Measurements from ENCODE around the gene BHLHE40.

Gene BHLHE40

DNA sequence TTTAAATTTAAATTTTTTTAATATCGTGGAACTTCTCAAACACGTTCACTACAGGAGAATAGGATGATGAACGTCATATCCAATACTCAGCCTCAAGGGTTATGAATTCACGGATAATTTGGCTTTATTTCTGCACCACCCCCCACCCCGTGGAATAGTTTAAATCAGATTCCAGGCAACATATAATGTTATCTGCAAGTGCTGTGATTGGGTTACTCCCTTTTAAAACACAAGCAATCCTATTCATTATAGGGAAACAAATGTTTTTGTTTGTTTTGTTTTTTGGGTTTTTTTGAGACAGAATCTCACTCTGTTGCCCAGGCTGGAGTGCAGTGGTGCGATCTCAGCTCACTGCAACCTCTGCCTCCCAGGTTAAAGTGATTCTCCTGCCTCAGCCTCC, 30.9 kb downstream of the BHLHE40 start:
- Histone ChIP-seq H3K36me3 (ENCODE audit: control insufficient read depth in 2 of 2, insufficient read depth in 2 of 2, low read length in 2 of 2) (no peaks in the 10 kb centered on the region), H3K27me3 (ENCODE audit: control insufficient read depth in 2 of 2, insufficient read depth in 2 of 2, low read length in 2 of 2) (no peaks in the 10 kb centered on the region), H3K9me3 (ENCODE audit: control insufficient read depth in 2 of 2, low read length in 2 of 2) (no peaks in the 10 kb centered on the region), H3K4me3 (ENCODE audit: low read length in 2 of 2) (no peak overlapping the region), H3K27ac (ENCODE audit: low read depth in 2 of 2, low read length in 2 of 2) (no peak overlapping the region), H3K9ac (ENCODE audit: low read depth in 1 of 2, low read length in 2 of 2) (no peak overlapping the region), H3K4me1 (ENCODE audit: control insufficient read depth in 2 of 2, insufficient read depth in 2 of 2, low read length in 2 of 2) (peaks cover 31 to 38% of the 10 kb centered on the region in 2 donors)

DNA sequence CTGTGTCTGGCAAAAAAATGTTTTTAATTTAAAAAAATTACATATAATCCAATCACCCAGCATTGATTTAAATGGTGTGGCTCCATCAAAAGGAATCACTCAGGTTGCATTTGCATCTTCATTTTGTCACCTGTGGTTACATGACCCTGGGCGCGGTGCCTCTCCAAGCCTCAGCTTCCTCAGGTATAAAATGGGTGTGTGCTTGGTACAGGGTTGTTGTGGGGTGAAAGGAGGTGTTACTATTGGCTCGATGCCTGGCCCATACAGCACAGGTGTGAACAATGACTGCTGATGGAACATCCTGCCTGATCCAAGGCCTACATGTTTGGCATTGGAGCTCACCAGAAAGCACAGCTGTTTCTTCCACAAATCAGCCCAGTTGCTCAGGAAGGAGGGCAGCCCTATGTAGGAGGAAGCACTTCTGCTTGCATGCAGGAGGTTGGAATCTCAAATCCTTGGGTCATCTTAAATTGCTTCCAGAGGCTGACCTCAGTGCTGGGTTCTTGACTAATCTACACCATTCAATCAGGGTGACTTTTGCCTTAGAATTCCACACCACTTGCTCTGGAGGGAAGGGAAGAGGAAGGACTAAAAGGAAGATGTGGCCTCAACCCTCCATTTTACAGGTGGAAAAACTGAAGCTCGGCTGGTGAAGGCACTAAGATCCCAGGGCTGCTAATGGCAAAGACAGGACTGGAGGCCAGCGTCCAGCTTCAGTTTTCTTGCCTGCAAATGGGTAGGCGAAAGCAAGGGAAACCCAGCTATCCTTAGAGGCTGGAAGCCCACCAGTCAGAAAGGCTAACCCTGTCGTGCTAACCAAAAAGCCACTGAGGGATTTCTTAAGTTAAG, 31.7 kb downstream of the BHLHE40 start:
- Histone ChIP-seq H3K27ac (ENCODE audit: low read depth in 2 of 2, low read length in 2 of 2) (peak overlapping the region; percentile 30 to 62), H3K9ac (ENCODE audit: low read depth in 1 of 2, low read length in 2 of 2) (no peak overlapping the region), H3K27me3 (ENCODE audit: control insufficient read depth in 2 of 2, insufficient read depth in 2 of 2, low read length in 2 of 2) (no peaks in the 10 kb centered on the region), H3K4me3 (ENCODE audit: low read length in 2 of 2) (peak overlapping the region in 1 of 2 donors; percentile 28), H3K4me1 (ENCODE audit: control insufficient read depth in 2 of 2, insufficient read depth in 2 of 2, low read length in 2 of 2) (peaks cover 31 to 42% of the 10 kb centered on the region in 2 donors), H3K9me3 (ENCODE audit: control insufficient read depth in 2 of 2, low read length in 2 of 2) (no peaks in the 10 kb centered on the region), H3K36me3 (ENCODE audit: control insufficient read depth in 2 of 2, insufficient read depth in 2 of 2, low read length in 2 of 2) (no peaks in the 10 kb centered on the region)

DNA sequence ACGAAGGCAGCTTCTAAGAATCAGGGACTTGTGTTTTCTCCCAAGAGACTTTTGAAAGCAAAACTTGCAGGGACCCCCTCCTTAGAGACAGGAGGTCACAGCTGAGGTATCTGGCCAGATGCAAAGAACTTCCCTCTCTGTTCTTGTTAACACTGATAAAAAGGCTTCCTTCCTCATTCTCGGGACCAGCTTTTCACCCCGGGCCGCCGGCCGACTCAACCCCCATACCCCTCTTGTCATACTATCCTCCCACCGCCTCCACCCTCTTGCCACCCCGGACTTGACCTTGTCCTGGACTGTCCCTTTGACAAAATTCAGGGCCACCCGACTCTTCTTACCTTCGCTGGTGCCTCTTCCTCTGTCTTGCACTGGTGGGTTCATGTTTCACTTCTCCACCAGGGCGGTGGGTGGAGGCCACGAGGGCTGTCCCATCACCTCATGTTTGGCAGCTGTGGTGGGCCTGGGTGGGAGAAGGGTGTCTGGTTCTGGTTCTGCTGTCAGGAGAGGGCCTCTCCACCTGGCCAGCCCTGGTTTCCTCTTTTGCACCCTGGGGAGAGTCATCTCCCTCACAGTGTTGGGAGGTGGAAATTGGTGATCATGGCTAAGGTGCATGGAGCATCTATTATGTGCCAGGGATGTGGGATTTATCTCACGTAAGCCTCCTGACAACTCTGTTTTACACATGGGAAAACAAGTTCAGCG, 32.5 kb downstream of the BHLHE40 start:
- peak overlapping the region in 1 of 2 donors; percentile 28 for H3K4me3 ChIP-seq (ENCODE audit: low read length in 2 of 2)
- H3K4me1 ChIP-seq (ENCODE audit: control insufficient read depth in 2 of 2, insufficient read depth in 2 of 2, low read length in 2 of 2), result peaks cover 35 to 49% of the 10 kb centered on the region in 2 donors
- no peaks in the 10 kb centered on the region for H3K9me3 ChIP-seq (ENCODE audit: control insufficient read depth in 2 of 2, low read length in 2 of 2)
- no peaks in the 10 kb centered on the region for H3K36me3 ChIP-seq (ENCODE audit: control insufficient read depth in 2 of 2, insufficient read depth in 2 of 2, low read length in 2 of 2)
- peak overlapping the region; percentile 30 to 79 for H3K27ac ChIP-seq (ENCODE audit: low read depth in 2 of 2, low read length in 2 of 2)
- peak overlapping the region in 1 of 2 donors; percentile 12 for H3K9ac ChIP-seq (ENCODE audit: low read depth in 1 of 2, low read length in 2 of 2)
- no peaks in the 10 kb centered on the region for H3K27me3 ChIP-seq (ENCODE audit: control insufficient read depth in 2 of 2, insufficient read depth in 2 of 2, low read length in 2 of 2)

DNA sequence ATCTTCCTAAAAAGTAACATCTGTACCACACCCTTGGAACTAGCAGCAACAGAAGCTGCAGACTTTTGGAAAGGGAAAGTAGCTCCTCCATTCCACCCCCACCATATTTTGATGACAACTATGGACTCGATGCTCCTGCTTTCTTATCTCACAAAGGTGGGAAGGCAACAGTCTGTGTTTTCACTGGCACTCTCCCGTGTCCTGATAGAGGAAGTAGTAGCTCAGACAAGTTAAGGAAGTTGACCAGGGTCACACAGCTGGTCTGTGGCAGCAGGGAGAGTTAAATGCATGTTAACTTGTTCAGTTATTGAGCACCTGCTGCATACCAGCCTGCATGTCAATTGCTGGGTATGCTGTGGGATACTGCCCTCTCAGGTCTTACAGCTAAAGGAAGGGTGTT, 33.1 kb downstream of the BHLHE40 start:
- Histone ChIP-seq H3K9ac (ENCODE audit: low read depth in 1 of 2, low read length in 2 of 2) (no peak overlapping the region), H3K27ac (ENCODE audit: low read depth in 2 of 2, low read length in 2 of 2) (peak overlapping the region; percentile 75 to 79), H3K36me3 (ENCODE audit: control insufficient read depth in 2 of 2, insufficient read depth in 2 of 2, low read length in 2 of 2) (no peaks in the 10 kb centered on the region), H3K9me3 (ENCODE audit: control insufficient read depth in 2 of 2, low read length in 2 of 2) (no peaks in the 10 kb centered on the region), H3K4me3 (ENCODE audit: low read length in 2 of 2) (no peak overlapping the region), H3K27me3 (ENCODE audit: control insufficient read depth in 2 of 2, insufficient read depth in 2 of 2, low read length in 2 of 2) (no peaks in the 10 kb centered on the region), H3K4me1 (ENCODE audit: control insufficient read depth in 2 of 2, insufficient read depth in 2 of 2, low read length in 2 of 2) (peaks cover 37 to 55% of the 10 kb centered on the region in 2 donors)

DNA sequence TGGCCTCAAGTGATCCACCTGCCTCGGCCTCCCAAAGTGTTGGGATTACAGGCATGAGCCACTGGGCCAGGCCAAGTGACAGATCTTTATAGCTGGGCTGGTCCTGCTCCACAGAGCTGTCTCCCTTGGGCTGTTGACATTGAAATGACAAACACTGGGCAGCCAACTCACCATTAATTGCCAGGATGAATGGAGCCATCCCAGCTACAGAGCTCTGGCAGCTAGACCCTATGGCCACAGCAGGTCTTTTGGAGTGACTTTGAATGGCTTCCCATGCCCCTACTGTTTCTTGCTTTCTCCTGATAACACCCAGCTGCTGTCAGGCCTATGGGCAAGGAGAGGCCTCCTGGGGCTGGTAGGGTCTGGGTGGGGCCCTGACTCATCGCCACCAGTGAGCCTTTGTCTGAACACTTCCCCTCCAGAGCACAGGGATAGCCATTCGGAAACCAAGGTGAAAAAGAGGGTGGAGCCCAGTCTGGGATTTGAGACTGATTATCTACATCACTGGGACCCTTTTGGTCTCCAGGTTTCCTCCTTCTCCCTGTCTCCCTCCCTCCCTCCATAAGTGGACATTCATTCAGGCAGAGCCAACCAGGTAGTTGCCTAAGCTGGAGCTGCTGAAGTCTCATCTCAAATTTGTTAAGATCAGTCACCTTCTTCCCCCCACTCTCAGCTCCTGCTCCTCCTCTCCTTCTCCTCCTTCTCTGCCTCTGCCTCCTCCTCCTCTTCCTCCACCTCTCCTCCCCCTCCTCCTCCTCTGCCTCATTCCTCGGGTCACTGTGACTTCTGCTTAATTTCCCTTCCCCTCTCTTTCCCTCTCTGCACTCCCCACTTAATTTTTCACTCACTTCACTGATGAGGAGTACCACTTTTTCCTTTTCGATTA, 34.0 kb downstream of the BHLHE40 start:
- no peak overlapping the region for H3K9ac ChIP-seq (ENCODE audit: low read depth in 1 of 2, low read length in 2 of 2)
- no peak overlapping the region for H3K4me3 ChIP-seq (ENCODE audit: low read length in 2 of 2)
- H3K4me1 ChIP-seq (ENCODE audit: control insufficient read depth in 2 of 2, insufficient read depth in 2 of 2, low read length in 2 of 2), result peaks cover 45 to 64% of the 10 kb centered on the region in 2 donors
- H3K27ac ChIP-seq (ENCODE audit: low read depth in 2 of 2, low read length in 2 of 2), result peak overlapping the region; percentile 67 to 75
- H3K9me3 ChIP-seq (ENCODE audit: control insufficient read depth in 2 of 2, low read length in 2 of 2), result no peaks in the 10 kb centered on the region
- no peaks in the 10 kb centered on the region for H3K36me3 ChIP-seq (ENCODE audit: control insufficient read depth in 2 of 2, insufficient read depth in 2 of 2, low read length in 2 of 2)
- no peaks in the 10 kb centered on the region for H3K27me3 ChIP-seq (ENCODE audit: control insufficient read depth in 2 of 2, insufficient read depth in 2 of 2, low read length in 2 of 2)

DNA sequence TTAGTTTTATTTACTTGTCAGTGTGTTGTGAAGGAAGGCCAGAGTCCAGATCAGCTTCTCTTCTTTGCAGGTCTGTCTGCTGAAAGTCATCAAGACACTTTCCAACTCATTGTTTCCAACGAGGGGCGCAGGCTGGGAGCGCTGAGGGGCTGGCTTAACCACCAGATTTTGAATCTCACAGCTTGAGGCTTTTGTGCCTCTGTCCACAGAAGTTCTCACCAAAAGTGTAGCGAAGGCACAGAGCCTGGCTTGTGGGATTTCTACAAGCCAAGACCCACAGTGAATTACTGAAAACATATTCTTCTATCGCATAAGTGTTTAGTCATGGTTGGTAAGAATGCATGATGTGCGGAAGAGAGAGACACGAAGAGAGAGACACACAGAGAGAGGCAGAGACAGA, 35.2 kb downstream of the BHLHE40 start:
- H3K27ac ChIP-seq (ENCODE audit: low read depth in 2 of 2, low read length in 2 of 2), result peak overlapping the region in 1 of 2 donors; percentile 38
- H3K9me3 ChIP-seq (ENCODE audit: control insufficient read depth in 2 of 2, low read length in 2 of 2), result no peaks in the 10 kb centered on the region
- peaks cover 53 to 74% of the 10 kb centered on the region in 2 donors for H3K4me1 ChIP-seq (ENCODE audit: control insufficient read depth in 2 of 2, insufficient read depth in 2 of 2, low read length in 2 of 2)
- H3K36me3 ChIP-seq (ENCODE audit: control insufficient read depth in 2 of 2, insufficient read depth in 2 of 2, low read length in 2 of 2), result no peaks in the 10 kb centered on the region
- no peak overlapping the region for H3K4me3 ChIP-seq (ENCODE audit: low read length in 2 of 2)
- H3K27me3 ChIP-seq (ENCODE audit: control insufficient read depth in 2 of 2, insufficient read depth in 2 of 2, low read length in 2 of 2), result no peaks in the 10 kb centered on the region
- no peak overlapping the region for H3K9ac ChIP-seq (ENCODE audit: low read depth in 1 of 2, low read length in 2 of 2)

DNA sequence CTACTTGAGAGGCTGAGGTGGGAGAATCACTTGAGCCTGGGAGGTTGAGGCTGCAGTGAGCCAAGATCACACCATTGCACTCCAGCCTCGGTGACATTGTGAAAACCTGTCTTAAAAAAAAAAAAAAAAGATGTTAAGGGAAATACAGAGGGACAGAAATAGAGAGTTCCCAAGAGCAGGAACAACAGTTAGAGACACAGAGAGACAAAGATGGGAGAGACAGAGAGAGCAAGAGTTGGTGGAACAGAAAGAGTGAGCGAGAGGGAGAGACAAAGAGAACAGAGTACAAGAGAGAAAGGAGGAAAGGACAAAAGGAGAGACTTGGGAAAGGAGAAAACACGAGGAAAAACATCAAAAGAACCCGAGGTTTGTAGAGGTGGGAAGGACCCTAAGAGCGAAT, 35.8 kb downstream of the BHLHE40 start:
- Histone ChIP-seq H3K9me3 (ENCODE audit: control insufficient read depth in 2 of 2, low read length in 2 of 2) (no peaks in the 10 kb centered on the region), H3K9ac (ENCODE audit: low read depth in 1 of 2, low read length in 2 of 2) (no peak overlapping the region), H3K4me3 (ENCODE audit: low read length in 2 of 2) (no peak overlapping the region), H3K36me3 (ENCODE audit: control insufficient read depth in 2 of 2, insufficient read depth in 2 of 2, low read length in 2 of 2) (no peaks in the 10 kb centered on the region), H3K4me1 (ENCODE audit: control insufficient read depth in 2 of 2, insufficient read depth in 2 of 2, low read length in 2 of 2) (peaks cover 56 to 80% of the 10 kb centered on the region in 2 donors), H3K27me3 (ENCODE audit: control insufficient read depth in 2 of 2, insufficient read depth in 2 of 2, low read length in 2 of 2) (no peaks in the 10 kb centered on the region), H3K27ac (ENCODE audit: low read depth in 2 of 2, low read length in 2 of 2) (no peak overlapping the region)

DNA sequence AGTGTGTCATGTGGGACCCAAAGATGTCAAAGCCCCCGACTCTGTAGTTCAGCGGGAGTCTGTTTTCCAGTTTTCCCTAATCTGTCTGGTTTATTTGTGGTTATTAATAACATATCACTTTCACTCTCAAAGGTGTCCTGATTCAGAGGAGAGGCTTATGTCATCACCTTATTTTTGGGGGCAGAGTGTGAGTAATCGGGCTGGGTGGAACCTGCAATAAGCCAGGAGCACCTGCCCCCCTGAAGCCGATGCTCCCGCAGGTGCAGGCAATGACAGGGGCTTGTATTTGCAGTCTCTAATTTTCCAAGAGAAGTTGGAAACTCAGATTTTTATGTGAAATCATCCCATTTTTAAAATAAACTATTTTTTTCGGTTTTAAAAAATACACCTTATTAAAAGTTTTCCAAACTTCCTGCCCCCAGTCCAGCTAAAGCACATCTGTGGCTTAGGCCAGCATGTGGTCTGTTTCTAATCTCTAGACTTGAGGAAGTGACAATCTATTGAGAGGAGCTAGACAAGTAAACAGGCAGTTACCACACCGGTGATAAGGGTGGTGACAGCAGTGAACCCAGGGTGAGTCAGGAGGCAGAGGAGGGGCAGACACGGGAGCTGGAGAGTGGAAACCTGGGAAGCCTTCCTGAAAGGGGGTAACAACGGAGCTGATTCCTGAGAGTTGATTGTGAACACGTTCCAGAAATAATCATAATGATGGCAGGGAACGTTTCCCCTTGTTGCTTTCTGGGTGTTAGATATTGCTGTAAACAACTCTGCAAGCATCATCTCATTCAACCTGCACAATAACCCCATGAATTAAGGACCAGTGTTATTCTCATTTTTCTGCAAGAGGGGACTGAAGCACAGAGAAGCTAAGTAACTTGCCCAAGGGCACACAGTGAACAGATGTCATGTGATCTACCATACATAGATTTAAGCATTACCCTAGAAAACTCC, 37.2 kb downstream of the BHLHE40 start:
- Histone ChIP-seq H3K9ac (ENCODE audit: low read depth in 1 of 2, low read length in 2 of 2) (peak overlapping the region; percentile 60 to 77), H3K4me1 (ENCODE audit: control insufficient read depth in 2 of 2, insufficient read depth in 2 of 2, low read length in 2 of 2) (peaks cover 49 to 79% of the 10 kb centered on the region in 2 donors), H3K36me3 (ENCODE audit: control insufficient read depth in 2 of 2, insufficient read depth in 2 of 2, low read length in 2 of 2) (no peaks in the 10 kb centered on the region), H3K4me3 (ENCODE audit: low read length in 2 of 2) (no peak overlapping the region), H3K27me3 (ENCODE audit: control insufficient read depth in 2 of 2, insufficient read depth in 2 of 2, low read length in 2 of 2) (no peaks in the 10 kb centered on the region), H3K27ac (ENCODE audit: low read depth in 2 of 2, low read length in 2 of 2) (peak overlapping the region; percentile 95 to 96), H3K9me3 (ENCODE audit: control insufficient read depth in 2 of 2, low read length in 2 of 2) (no peaks in the 10 kb centered on the region)

DNA sequence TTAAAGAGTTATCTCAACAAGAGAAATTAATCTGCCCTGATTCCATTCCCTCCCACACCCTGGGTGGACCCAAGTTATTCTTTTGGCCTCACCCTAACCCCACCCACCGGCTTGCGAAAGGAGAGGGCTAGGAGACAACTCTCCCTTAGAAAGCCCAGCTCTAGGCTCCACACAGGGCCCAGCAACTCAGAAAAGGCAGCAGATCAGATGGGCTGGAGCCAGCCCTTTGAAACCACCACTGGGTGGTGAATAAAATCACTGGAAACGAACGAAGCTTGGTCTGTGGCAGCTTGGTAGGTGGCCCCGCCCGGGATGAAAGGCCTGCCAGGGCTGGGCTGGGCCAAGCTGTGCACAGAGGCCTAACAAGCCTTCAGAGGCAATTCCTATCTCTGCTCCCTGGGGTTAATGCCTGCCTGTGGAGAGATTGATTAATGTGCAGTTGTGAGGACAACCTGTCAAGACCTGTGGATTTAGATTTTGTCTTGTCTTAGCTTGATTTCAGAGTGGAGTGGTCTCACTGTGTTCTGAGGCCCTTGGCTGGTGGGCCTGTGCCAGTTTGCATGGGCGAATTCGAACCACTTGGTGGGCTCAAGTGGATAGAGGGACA, 38.8 kb downstream of the BHLHE40 start:
- Histone ChIP-seq H3K36me3 (ENCODE audit: control insufficient read depth in 2 of 2, insufficient read depth in 2 of 2, low read length in 2 of 2) (no peaks in the 10 kb centered on the region), H3K4me3 (ENCODE audit: low read length in 2 of 2) (no peak overlapping the region), H3K9ac (ENCODE audit: low read depth in 1 of 2, low read length in 2 of 2) (peak overlapping the region; percentile 24 to 77), H3K9me3 (ENCODE audit: control insufficient read depth in 2 of 2, low read length in 2 of 2) (no peaks in the 10 kb centered on the region), H3K4me1 (ENCODE audit: control insufficient read depth in 2 of 2, insufficient read depth in 2 of 2, low read length in 2 of 2) (peaks cover 45 to 67% of the 10 kb centered on the region in 2 donors), H3K27ac (ENCODE audit: low read depth in 2 of 2, low read length in 2 of 2) (peak overlapping the region; percentile 95 to 96), H3K27me3 (ENCODE audit: control insufficient read depth in 2 of 2, insufficient read depth in 2 of 2, low read length in 2 of 2) (no peaks in the 10 kb centered on the region)

All from mucosa of rectum (tissue), 2 donors.